HG03064 (cell line): ENCODE data around the gene PLOD3.
"Not testable (repeated sequence)": the region's sequence is repeated elsewhere in the genome, so short reads cannot be mapped to it uniquely, and the experiment has no call there.

Experiments used
- ATAC-seq: cut with Tn5 transposase; IDR thresholded peaks from one replicate; pipeline ENCODE4 v1.9.1; 2021; ENCODE audit warnings: low read depth; ENCODE audit not compliant: unreplicated experiment

PLOD3 gene, protein sequence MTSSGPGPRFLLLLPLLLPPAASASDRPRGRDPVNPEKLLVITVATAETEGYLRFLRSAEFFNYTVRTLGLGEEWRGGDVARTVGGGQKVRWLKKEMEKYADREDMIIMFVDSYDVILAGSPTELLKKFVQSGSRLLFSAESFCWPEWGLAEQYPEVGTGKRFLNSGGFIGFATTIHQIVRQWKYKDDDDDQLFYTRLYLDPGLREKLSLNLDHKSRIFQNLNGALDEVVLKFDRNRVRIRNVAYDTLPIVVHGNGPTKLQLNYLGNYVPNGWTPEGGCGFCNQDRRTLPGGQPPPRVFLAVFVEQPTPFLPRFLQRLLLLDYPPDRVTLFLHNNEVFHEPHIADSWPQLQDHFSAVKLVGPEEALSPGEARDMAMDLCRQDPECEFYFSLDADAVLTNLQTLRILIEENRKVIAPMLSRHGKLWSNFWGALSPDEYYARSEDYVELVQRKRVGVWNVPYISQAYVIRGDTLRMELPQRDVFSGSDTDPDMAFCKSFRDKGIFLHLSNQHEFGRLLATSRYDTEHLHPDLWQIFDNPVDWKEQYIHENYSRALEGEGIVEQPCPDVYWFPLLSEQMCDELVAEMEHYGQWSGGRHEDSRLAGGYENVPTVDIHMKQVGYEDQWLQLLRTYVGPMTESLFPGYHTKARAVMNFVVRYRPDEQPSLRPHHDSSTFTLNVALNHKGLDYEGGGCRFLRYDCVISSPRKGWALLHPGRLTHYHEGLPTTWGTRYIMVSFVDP

DNA sequence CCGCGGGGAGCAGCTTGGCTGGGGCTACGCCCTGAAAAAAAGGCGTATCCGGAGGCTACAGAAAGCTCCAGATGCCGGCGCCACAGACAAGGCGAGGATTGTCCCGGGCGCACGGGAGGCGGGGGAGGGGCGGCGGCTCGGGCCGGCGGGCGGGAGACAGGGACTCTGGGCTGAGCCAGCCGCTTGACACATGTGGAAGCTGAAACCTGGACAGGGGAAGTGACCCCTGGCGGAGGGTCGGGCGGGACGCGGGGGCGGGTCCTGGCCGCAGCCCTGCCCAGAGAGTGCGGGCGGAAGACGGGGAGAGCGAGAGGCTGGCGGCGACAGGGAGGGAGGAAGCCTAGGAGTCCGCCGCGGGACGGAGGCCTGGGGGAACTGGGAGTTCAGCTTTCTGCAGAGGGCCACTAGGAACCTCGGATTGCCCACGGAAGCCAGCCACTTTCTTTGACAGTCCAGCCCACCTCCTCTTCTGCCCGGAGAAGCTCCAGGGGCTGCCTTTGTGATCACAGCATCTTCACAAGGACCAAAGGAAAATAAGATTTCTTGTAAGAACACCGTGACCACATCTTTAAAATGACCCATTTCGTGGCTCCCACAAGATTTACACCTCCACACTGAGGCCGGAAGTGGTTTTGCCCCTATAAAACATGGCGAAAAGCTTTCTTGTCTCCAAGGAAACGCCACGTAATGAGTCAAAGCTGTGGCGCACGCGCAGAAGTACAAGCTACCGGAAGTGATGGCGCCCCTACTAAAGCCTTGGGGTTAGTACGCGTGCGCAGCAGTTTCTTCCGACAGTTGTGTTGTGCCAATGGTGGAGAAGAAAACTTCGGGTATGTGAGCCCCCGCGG is at the start of gene PLOD3, which contains the start of gene ZNHIT1:
Gene PLOD3, minus strand, starts transcription at position 194 of the 848 bp plus-strand sequence. CDS start 307 bp downstream, outside the sequence.
Gene ZNHIT1, plus strand, starts transcription at position 778 of the 848 bp plus-strand sequence. Its CDS starts 31 bp downstream, at position 809.
- peak; percentile 56 for ATAC-seq

DNA sequence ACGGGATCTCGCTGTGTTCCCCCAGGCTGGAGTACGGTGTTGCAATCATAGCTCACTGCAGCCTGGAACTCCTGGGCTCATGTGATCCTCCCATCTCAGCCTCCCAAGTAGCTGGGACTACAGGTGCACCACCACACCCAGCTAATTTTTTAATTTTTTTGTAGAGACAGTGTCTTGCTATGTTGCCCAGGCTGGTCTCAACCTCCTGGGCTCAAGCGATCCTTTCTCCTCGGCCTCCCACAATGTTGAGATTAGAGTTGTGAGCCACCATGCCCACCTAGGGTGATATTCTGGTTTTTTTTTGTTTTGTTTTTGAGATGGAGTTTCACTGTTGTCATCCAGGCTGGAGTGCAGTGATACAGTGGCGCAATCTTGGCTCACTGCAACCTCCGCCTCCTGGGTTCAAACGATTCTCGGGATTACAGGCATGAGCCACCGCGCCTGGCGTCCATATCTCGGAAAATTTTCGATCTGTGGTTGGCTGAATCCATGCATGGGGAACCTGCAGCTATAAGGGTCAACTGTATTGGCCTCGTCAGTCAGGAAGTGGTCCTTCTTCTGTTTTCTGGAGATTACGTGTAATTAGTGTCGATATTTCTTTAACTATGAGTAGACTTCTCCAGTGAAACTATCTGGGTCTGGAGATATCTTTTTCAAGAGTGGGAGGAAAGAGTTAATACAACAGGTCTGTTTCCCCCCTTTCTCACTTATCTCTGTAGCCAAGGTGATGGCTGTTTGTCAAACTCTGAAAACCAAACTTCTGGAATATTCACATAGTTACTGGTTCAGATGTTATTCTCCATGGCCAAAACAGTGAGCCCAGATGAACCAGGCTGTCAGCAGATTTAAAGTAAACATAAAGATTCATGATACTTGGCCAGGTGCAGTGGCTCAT is 48.5 kb upstream of the PLOD3 start:
- ATAC-seq = no peak

DNA sequence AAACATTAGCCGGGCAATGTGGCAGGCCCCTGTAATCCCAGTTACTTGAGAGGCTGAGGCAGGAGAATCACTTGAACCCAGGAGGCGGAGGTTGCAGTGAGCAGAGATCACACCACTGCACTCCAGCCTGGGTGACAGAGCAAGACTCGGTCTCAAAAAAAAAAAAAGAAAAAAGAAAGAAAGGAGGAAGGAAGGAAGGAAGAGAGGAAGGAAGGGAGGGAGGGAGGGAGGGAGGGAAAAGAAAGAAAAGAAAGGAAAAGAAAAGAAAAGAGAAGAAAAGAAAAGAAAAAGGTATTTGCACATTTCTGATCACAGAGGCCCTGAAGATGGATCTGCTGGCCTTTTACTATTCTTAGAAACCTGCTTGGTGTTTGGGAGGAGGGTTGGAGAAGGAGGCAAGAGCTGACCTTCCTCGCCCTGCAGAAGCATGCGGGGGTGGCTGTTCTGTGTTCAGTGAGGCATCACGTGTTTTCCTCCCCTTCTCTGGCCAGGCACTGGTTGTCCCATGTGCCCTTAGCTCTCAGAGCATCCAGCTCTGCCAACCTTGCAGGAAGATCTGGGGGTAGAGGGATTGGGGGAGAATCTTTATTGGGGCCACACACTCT is 46.8 kb upstream of the PLOD3 start:
- not testable (repeated sequence) for ATAC-seq

DNA sequence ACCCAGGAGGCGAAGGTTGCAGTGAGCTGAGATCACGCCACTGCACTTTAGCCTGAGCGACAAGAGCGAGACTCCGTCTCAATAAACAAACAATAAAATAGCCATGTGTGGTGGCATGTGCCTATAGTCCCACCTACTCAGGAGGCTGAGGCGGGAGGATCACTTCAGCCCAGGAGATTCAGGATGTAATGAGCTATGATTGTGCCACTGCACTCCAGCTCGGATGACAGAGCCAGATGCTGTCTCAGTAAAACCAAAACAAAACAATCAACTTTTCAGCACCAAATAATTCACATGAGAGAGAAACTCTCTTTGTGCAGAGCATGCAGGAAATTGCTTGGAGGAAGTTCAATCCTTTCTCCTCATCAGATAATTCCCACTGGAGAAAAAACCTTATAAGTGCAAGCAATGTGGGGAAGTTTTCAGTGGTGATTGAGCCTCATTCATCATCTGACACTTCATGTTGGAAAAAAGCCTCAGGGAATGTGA is 40.9 kb upstream of the PLOD3 start:
- ATAC-seq = no peak

DNA sequence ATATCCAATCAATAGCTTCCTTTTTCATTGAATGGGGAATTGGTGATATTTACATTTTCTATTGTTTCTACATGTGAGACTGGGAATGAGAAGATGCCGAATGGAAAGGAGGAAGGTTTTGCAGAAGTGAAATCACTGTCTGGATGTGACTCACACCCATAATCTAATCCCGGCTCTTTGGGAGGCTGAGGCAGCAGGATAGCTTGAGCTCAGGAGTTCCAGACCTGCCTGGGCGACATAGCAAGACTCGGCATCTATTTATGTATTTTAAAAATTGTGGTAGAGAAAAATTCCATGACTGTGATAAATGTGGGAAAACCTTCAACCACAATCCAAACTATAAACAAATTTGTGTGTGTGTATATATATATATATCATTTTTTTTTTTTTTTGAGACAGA is 38.4 kb upstream of the PLOD3 start:
- no peak for ATAC-seq

DNA sequence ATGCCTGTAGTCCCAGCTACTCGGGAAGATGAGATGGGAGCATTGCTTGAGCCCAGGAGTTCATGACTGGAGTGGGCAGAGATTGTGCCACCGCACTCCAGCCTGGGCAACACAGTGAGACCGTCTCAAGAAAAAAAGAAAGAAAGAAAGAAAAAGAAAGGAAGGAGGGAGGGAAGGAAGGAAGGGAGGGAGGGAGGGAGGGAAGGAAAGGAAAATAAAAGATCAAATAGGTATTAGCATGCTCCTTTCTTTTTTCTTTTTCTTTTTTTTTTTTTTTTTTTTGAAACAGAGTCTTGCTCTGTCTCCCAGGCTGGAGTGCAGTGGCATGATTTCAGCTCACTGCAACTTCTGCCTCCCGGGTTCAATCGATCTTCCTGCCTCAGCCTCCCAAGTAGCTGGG is 35.8 kb upstream of the PLOD3 start:
- ATAC-seq = not testable (repeated sequence)

DNA sequence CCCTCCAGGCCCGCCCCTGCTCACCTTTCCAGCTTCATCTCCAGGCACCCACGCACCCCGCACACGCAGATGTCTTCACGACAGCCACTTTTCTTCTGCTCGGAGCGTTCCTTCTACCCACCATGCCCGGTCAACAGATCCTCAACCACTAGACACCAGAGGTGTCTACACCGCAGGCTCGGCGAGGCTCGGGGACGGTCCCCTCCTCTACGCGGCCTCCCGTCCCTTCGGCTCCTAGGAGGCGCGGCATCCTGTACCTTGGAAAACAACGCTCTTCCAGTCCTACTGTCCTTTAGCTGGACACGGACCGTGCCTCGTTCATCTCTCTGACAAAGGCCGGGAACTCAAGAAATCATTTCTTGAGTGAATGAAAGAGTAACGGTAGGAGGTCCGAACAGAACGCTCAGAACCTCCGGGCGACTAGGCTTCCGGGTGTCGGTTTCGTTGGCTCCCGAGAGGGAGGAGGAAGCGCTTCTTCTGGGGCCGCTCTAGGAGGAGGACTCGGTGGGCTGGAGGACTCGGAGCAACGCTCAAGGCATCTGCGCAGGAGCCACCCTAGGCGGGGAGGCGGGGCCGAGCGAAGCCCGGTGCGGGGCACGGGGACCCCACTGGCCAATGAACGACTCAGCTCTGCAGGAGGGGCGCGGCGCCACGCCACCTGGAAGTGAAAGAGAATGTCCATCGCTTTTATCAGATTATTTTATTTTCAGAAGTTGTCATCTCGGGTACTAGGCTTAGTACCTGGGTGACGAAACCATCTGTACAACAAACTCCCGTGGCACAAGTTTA is 34.7 kb upstream of the PLOD3 start:
- peak; percentile 98 for ATAC-seq

DNA sequence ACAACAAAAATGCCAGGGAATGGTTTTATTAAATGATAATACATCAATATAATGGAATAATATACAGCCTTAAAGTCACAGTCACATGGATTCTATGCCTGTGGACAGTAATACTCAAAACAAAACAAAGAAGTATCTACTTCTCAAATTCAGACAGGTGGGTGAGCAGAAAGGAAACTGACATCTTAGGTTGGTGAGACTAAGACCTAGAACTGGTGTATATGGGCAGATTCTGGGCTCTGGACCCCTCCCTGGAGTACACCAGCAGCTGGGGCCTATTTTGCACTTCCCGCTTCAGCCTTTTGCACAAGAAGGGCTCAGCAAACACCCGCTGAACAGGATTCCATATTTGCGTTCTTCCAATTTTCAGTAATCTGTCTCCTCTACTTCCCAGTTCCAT is 32.9 kb upstream of the PLOD3 start:
- ATAC-seq = no peak

DNA sequence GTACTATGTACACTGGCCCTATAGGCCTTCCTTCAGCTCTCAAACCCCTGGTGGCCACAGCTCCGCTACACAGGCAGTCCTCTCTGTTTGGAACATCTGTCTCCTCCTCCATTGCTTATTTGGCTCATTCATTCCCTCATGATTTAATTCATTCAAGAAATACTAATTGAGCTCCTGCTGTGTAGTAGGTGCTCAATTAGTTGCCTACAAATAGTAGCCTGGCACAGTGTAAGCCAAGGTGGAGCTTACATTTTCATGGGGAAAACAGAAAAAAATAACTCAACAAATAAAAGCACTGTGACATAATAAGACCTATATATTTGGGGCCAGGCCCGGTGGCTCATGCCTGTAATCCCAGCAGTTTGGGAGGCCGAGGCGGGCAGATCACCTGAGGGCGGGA is 30.9 kb upstream of the PLOD3 start:
- ATAC-seq = no peak

DNA sequence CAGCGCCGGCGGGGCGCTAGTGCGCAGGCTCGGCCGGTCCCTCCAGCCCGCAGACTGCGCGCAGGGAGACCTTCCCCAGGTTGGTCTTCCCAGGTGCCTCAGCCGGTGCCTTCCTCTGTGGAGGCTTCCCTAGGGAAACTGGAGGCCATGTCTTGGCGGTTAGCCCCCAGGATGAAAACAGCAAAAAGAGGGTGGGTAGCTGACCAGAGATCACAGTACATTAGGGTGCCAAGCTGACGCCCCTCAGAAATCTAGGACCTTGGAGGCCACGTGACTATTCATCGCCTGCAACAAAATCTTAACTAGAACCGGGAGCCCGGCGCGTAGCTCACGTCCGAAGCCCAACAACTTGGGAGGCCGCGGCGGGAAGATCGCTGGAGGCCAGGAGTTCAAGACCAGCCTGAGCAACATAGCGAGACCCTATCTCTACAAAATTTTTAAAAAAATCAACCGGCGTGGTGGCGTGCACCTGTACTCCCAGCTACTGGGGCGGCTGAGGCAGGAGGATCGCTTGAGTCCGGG is 27.8 kb upstream of the PLOD3 start:
- ATAC-seq = no peak

DNA sequence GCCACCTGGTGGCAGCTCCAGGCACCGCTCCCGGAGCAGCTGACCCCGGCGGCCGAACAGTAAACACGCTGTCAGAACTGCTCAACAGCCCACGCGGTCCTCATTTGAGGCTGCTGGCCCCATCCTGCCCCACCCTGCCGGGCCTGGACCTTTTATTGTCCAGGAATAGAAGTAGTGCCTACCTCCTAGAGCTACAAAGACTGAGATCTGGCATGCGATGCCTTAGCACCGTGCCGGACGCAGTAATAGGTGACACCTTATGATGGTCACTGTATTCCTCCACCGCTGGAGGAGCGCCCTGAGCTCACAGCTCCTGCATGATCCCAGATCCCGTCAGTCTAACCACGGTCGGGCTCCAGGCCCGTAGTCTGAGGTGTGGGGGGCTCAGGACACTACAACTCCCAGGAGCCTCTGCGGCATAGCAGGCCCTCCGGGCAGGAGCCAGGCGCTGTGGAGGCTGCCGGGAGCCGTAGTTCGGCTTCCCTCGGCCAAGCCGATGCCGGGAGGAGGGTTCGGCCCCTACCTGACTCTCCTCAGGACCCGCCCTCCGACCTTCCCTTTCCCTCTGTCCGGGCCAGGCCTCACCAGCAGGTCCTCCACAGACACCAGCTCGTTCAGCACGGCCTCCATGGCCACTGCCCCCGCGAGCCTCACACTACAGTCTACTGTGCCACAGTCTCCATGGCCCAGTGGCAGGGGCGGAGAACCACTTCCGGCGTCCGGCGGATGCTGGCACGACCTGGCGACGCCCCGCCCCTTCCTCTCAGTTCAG is 27.2 kb upstream of the PLOD3 start, which contains the start of gene FIS1:
Gene FIS1, minus strand, starts transcription at position 707 of the 772 bp plus-strand sequence. Its CDS starts 77 bp downstream, at position 630.
- ATAC-seq = peak; percentile 93

DNA sequence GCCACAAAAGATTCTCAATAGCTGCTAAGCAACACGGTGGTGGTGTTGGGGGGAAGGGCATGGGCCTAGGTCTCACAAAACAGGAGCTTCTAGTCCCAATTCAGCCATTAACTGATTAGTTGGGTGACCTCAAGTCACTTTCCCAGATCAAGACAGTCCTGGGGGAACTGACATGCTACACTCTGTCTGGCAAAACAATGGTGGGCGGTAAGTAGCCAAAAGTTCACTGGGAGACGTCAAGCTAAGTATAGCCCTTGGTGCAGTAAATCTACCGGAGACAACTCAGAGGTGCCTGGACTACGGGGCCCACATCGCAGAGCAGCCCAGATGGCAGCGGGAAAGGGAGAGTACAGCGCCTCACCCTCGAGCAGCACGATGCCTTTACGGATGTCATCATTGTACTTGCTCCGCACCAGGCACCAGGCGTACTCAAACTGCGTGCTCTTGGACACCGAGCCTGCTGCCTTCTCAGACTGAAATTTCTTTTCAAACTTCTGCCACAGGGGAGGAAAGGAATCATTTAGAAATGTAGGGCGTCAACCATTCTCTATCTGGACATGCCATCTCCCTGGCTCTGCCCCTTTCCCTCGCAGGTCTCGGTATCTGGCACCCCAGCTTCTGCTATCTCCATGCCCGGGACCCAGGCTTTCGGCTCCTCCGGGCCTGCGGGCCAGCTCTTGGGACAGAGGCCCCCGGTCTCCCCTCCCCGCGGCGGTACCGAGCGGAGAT is 26.4 kb upstream of the PLOD3 start:
- ATAC-seq = no peak

DNA sequence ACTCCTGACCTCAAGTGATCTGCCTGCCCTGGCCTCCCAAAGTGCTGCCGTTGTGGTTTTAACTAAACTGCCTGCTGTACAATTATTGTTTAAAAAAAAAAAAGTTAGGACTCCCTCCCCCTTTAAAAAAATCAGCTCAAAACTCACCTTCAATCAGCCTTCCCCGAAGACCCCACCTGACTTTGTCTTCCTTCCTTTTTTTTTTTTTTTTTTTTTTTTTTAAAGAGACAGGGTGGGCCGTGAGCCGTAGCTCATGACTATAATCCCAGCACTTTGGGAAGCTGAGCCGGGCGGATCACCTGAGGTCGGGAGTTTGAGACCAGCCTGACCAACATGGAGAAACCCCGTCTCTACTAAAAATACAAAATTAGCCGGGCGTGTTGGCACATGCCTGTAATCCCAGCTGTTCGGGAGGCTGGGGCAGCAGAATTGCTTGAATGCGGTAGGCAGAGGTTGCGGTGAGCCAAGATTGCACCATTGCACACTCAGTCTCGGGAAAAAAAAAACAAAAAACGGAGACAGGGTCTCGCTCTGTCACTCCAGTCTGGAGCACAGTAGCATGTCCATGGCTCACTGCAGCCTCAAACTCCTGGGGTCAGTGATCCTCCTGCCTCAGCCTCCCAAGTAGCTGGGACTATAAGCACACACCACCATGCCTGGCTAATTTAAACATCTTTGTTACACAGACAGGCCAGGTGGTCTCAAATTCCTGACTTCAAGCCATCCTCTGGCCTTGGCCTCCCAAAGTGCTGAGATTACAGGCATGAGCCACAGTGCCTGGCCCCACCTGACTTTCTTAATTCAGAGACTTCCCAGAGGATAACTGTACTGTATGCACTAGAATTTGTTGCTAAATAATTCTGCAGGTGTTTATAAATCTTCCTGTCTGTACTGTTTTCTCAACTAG is 24.3 kb upstream of the PLOD3 start:
- ATAC-seq = no peak

DNA sequence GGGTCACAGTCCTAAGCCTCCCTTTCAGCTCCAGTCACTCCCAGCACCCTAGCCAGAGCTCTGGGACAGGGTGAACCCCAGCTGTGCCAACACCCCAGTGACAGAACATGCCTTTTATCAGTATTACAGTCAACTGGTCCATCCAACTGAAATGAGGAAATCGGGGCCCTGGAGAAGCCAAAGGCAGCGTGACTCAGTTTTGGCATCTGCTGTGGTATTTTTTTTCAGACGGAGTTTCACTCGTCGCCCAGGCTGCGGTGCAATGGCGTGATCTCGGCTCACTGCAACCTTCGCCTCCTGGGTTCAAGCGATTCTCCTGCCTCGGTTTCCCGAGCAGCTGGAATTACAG is 23.6 kb upstream of the PLOD3 start:
- ATAC-seq = no peak

DNA sequence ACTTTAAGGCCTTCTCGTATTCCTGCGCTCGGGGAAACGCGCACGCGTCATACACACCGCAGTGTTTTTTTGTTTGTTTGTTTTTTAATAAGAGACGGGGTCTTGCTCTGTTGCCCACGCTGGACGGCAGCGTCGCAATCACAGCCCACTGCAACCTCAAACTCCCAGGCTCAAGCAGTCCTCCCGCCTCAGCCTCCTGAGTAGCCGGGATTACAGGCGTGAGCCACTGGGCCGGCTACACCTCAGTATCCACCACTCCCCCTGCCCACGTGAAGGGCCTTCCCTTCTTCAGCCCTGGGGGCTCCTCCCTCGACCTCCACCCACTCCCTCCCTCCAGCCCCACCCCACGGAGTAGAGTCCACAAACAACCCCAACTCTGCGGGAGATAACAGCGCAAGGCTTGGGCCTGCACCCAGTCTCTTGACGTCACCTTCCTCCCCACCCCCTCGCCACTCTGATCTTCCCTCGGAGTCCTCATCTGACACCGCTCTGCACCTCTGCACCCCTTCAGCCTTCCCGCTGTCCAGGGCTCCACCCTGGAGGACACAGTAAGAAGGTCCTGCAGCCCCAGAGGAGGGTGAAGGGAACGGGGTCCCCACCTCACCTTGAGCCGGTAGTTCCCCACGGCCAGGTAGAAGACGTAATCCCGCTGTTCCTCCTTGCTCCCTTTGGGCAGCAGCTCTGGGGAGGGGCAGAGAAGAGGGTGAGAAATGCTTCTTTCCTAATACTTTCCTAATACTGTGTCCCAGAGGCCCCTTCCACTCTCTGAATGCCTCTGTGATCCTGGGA is 23.0 kb upstream of the PLOD3 start:
- ATAC-seq = no peak
